Ascending aorta (tissue), 2 donors: ENCODE data around the gene CILP2. TPM values are rescaled to one million over a fixed set of nuclear protein-coding genes. Genes with fewer than 3 reads are reported as not detected.

Source experiments
- DNase-seq, 2 donors: peaks; one replicate each; pipeline ENCODE4 v3.0.0-alpha.2; 2019; ENCODE audit warnings: low spot score in 2 of 2
- H3K27ac ChIP-seq, 2 donors: fragments of 200-600 bp; sonication (generic); one replicate each; pipeline ENCODE4 v1.5.1; 2016 to 2017; ENCODE audit warnings: mild to moderate bottlenecking in 1 of 2
- H3K27me3 ChIP-seq: fragments of 200-600 bp; sonication (generic); one replicate; pipeline ENCODE4 v1.5.1; 2017
- H3K36me3 ChIP-seq, 2 donors: fragments of 200-600 bp; sonication (generic); one replicate each; pipeline ENCODE4 v1.5.1; 2016
- H3K4me1 ChIP-seq, 2 donors: fragments of 200-600 bp; sonication (generic); one replicate each; pipeline ENCODE4 v1.5.1; 2016 to 2017; ENCODE audit warnings: mild to moderate bottlenecking in 1 of 2
- H3K4me3 ChIP-seq, 2 donors: fragments of 200-600 bp; sonication (generic); one replicate each; pipeline ENCODE4 v1.5.1; 2016 to 2017; ENCODE audit warnings: mild to moderate bottlenecking in 1 of 2
- H3K9me3 ChIP-seq, 2 donors: fragments of 200-600 bp; sonication (generic); one replicate each; pipeline ENCODE4 v1.5.1; 2016
- CTCF ChIP-seq, 3 experiments: fragments of 200-600 bp in 2 of 3; fragments of 450-650 bp in 1 of 3; sonication (generic) in 2 of 3; IDR thresholded peaks; one replicate each; pipeline ENCODE4 v1.5.1; 2016 to 2019; ENCODE audit warnings: antibody characterized with exemption in 3 of 3, mild to moderate bottlenecking in 1 of 3, moderate library complexity in 1 of 3
- intact Hi-C: fragments of 100-400 bp; cut with DNase I; formaldehyde crosslinking; loops from one replicate; pipeline ENCODE4 v1.15.1; 2023
- total RNA-seq: library from RNA; depleted of rRNA; stranded (reverse); fragments of >200 nt; gene quantifications from one replicate; pipeline ENCODE4 v1.1.0, GENCODE V29; 2016

The CILP2 gene
- total RNA-seq, 1 donor from 2014 or later, result not detected

GRCh38 chr19:19491321-19492025, 46.6 kb upstream of the CILP2 start:
- peaks cover 15 to 28% of the 10 kb centered on the region in 2 donors for H3K4me1 ChIP-seq
- H3K27ac ChIP-seq, result no peak overlapping the region
- intact Hi-C loops, result no loop called here
- H3K36me3 ChIP-seq, result peaks cover 34 to 36% of the 10 kb centered on the region in 2 donors
- DNase-seq, result no peak
- no peak for TF ChIP-seq CTCF (IDR thresholded peaks at IDR 0.05)
- H3K27me3 ChIP-seq, result no peaks in the 10 kb centered on the region
- H3K4me3 ChIP-seq, result no peak overlapping the region
- H3K9me3 ChIP-seq, result no peaks in the 10 kb centered on the region

GRCh38 chr19:19492026-19492610, 45.9 kb upstream of the CILP2 start:
- peaks cover 40 to 42% of the 10 kb centered on the region in 2 donors for H3K36me3 ChIP-seq
- H3K4me1 ChIP-seq, result peaks cover 15 to 28% of the 10 kb centered on the region in 2 donors
- no peak overlapping the region for H3K4me3 ChIP-seq
- H3K27me3 ChIP-seq, result no peaks in the 10 kb centered on the region
- TF ChIP-seq CTCF (IDR thresholded peaks at IDR 0.05), result no peak
- DNase-seq, result no peak
- H3K9me3 ChIP-seq, result no peaks in the 10 kb centered on the region
- no peak overlapping the region for H3K27ac ChIP-seq
- intact Hi-C loops, result no loop called here

- intact Hi-C loops, result no loop called here
- H3K36me3 ChIP-seq, result peaks cover 56 to 61% of the 10 kb centered on the region in 2 donors
- no peaks in the 10 kb centered on the region for H3K9me3 ChIP-seq
- no peak overlapping the region for H3K4me3 ChIP-seq
- peaks cover 6 to 13% of the 10 kb centered on the region in 2 donors for H3K4me1 ChIP-seq
- no peak for DNase-seq
- no peaks in the 10 kb centered on the region for H3K27me3 ChIP-seq
- TF ChIP-seq CTCF (IDR thresholded peaks at IDR 0.05), result no peak
- H3K27ac ChIP-seq, result no peak overlapping the region
Measured at GRCh38 chr19:19493841-19494546, 44.1 kb upstream of the CILP2 start.

- H3K9me3 ChIP-seq, result no peaks in the 10 kb centered on the region
- H3K4me1 ChIP-seq, result no peaks in the 10 kb centered on the region
- no peak for TF ChIP-seq CTCF (IDR thresholded peaks at IDR 0.05)
- no peak overlapping the region for H3K27ac ChIP-seq
- H3K27me3 ChIP-seq, result no peaks in the 10 kb centered on the region
- H3K36me3 ChIP-seq, result peaks cover 75 to 79% of the 10 kb centered on the region in 2 donors
- no peak overlapping the region for H3K4me3 ChIP-seq
- intact Hi-C loops, result no loop called here
- no peak for DNase-seq
Measured at GRCh38 chr19:19495614-19496603, 42.2 kb upstream of the CILP2 start.
